Esophagus muscularis mucosa (tissue), 4 donors: ENCODE measurements around the gene HEATR5B. TPM values are rescaled to one million over a fixed set of nuclear protein-coding genes. Genes with fewer than 3 reads are reported as not detected.

Experiments used
- DNase-seq: peaks from one replicate; pipeline ENCODE4 v3.0.0-alpha.2; 2017; ENCODE audit errors: extremely low spot score
- H3K27ac ChIP-seq, 4 donors: fragments of 200-600 bp; sonication (generic); replicated peaks in 1 of 4; 1 replicate in 3 of 4; 2 replicates in 1 of 4; pipeline ENCODE4 v1.5.1; 2016 to 2019; ENCODE audit warnings: mild to moderate bottlenecking in 1 of 4
- H3K27me3 ChIP-seq, 4 donors: fragments of 200-600 bp; sonication (generic); one replicate each; pipeline versions ENCODE4 v1.5.1 to v1.6.0; 2016 to 2019
- H3K36me3 ChIP-seq, 4 donors: fragments of 200-600 bp; sonication (generic); one replicate each; pipeline ENCODE4 v1.5.1; 2016 to 2019
- H3K4me1 ChIP-seq, 4 donors: fragments of 200-600 bp; sonication (generic); one replicate each; pipeline ENCODE4 v1.5.1; 2016 to 2019
- H3K4me3 ChIP-seq, 4 donors: fragments of 200-600 bp; sonication (generic); 1 replicate in 2 of 4; 2 replicates in 2 of 4; pipeline ENCODE4 v1.5.1; 2016 to 2019; ENCODE audit warnings: mild to moderate bottlenecking in 4 of 4, moderate library complexity in 1 of 4
- H3K9me3 ChIP-seq, 4 donors: fragments of 200-600 bp; sonication (generic); 1 replicate in 3 of 4; 2 replicates in 1 of 4; pipeline ENCODE4 v1.5.1; 2016 to 2019
- CTCF ChIP-seq, 3 experiments: fragments of 200-600 bp in 2 of 3; fragments of 450-650 bp in 1 of 3; sonication (generic) in 2 of 3; IDR thresholded peaks; one replicate each; pipeline ENCODE4 v1.5.1; 2017 to 2019; ENCODE audit warnings: antibody characterized with exemption in 3 of 3, mild to moderate bottlenecking in 2 of 3, moderate library complexity in 1 of 3
- EP300 ChIP-seq: sonication (generic); formaldehyde crosslinking; IDR thresholded peaks from one replicate; pipeline ENCODE4 v1.6.1; 2017; ENCODE audit warnings: antibody characterized with exemption
- POLR2A ChIP-seq: fragments of 450-650 bp; IDR thresholded peaks from one replicate; pipeline ENCODE4 v1.6.1; 2017; ENCODE audit warnings: antibody characterized with exemption, moderate library complexity, mild to moderate bottlenecking, low read depth
- POLR2AphosphoS5 ChIP-seq, 2 donors: sonication (generic); formaldehyde crosslinking; IDR thresholded peaks; one replicate each; pipeline ENCODE4 v1.6.1; 2017; ENCODE audit warnings: antibody characterized with exemption in 2 of 2
- WGBS: methylation state at CpG from one replicate; pipeline ENCODE4 v1.1.5; 2018; 5-methylcytosine and 5-hydroxymethylcytosine counted together
- intact Hi-C: fragments of 100-400 bp; cut with DNase I; formaldehyde crosslinking; loops from one replicate; pipeline ENCODE4 v1.15.1; 2023
- total RNA-seq, 4 donors: library from RNA; depleted of rRNA; stranded (reverse); fragments of >200 nt; gene quantifications; one replicate each; pipeline versions ENCODE4 v1.1.0 to v1.2.1, GENCODE V29; 2016

The HEATR5B gene
- total RNA-seq, 4 donors from 2014 or later: 14.6 to 21.2 (median 16.7) TPM

DNA sequence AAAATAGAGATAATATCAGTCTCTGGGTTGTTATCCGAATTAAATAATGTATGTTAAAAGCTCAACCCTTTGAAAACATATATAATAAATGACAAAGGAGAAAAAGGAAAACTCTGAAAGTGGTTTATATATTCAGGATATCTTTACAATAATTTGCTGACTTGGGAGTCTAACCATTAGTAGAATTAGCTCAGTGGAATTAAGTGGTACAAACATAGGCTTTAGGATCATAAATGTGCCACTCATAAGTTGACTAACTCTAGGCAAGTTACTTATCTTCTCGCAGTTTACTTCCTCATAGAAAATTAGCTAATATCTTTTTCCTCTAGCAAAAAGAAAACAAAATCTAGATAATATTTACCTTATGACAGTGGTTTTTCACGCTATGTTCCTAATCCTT, 44.6 kb downstream of the HEATR5B start:
- Histone ChIP-seq H3K9me3 (no peaks in the 10 kb centered on the region), H3K27me3 (no peaks in the 10 kb centered on the region), H3K4me3 (no peak overlapping the region), H3K36me3 (peaks cover 13 to 83% (median 55%) of the 10 kb centered on the region in 4 donors), H3K4me1 (no peaks in the 10 kb centered on the region), H3K27ac (no peak overlapping the region)
- DNase-seq: no peak
- intact Hi-C loops: no loop called here
- WGBS: 87% methylated on average over 3 of the region's 3 CpGs
- TF ChIP-seq CTCF (IDR thresholded peaks at IDR 0.05): no peak
- no peak for TF ChIP-seq POLR2A
- no peak for TF ChIP-seq POLR2AphosphoS5 (IDR thresholded peaks at IDR 0.05)
- TF ChIP-seq EP300: no peak

- 77% methylated on average over 2 of the region's 2 CpGs for WGBS
- Histone ChIP-seq H3K27ac (no peak overlapping the region), H3K9me3 (no peaks in the 10 kb centered on the region), H3K4me1 (no peaks in the 10 kb centered on the region), H3K4me3 (no peak overlapping the region), H3K36me3 (peaks cover 13 to 90% (median 53%) of the 10 kb centered on the region in 4 donors), H3K27me3 (no peaks in the 10 kb centered on the region)
- intact Hi-C loops: no loop called here
- TF ChIP-seq POLR2A (no peak), CTCF (IDR thresholded peaks at IDR 0.05) (no peak), EP300 (no peak), POLR2AphosphoS5 (IDR thresholded peaks at IDR 0.05) (no peak)
- no peak for DNase-seq
Measured at GRCh38 chr2:37037771-37038170, 46.4 kb downstream of the HEATR5B start.

DNA sequence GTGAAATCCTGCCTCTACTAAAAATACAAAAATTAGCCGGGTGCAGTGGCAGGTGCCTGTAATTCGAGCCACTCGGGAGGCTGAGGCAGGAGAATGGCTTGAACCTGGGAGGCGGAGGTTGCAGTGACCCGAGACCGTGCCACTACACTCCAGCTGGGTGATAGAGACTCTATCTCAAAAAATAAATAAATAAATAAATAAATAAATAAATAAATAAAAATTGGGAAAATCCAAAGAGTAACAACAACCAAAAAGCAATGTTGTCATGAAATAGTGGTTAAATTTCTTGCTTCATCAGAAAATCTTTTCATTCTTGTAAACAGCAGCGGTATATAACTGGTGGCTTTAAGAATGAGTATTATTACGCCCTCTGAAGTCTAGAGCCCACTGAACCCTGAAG, 54.4 kb downstream of the HEATR5B start:
- no peaks in the 10 kb centered on the region for H3K4me1 ChIP-seq
- no peak overlapping the region for H3K4me3 ChIP-seq
- DNase-seq: no peak
- no peak overlapping the region for H3K27ac ChIP-seq
- intact Hi-C loops: no loop called here
- H3K9me3 ChIP-seq: no peaks in the 10 kb centered on the region
- H3K27me3 ChIP-seq: no peaks in the 10 kb centered on the region
- H3K36me3 ChIP-seq: peaks cover 15 to 79% (median 39%) of the 10 kb centered on the region in 4 donors
- TF ChIP-seq POLR2A (no peak), POLR2AphosphoS5 (IDR thresholded peaks at IDR 0.05) (no peak)
- 97% methylated on average over 8 of the region's 8 CpGs for WGBS

GRCh38 chr2:37026050-37026449, 58.1 kb downstream of the HEATR5B start:
- Histone ChIP-seq H3K27ac (no peak overlapping the region), H3K4me3 (no peak overlapping the region), H3K36me3 (peaks cover 13 to 79% (median 47%) of the 10 kb centered on the region in 4 donors), H3K27me3 (no peaks in the 10 kb centered on the region), H3K4me1 (peaks cover 0 to 6% (median 4%) of the 10 kb centered on the region in 4 donors), H3K9me3 (no peaks in the 10 kb centered on the region)
- 88% methylated on average over 5 of the region's 5 CpGs for WGBS
- intact Hi-C loops: no loop called here
- no peak for DNase-seq
- TF ChIP-seq CTCF (IDR thresholded peaks at IDR 0.05) (no peak), POLR2AphosphoS5 (IDR thresholded peaks at IDR 0.05) (no peak), EP300 (no peak), POLR2A (no peak)

DNA sequence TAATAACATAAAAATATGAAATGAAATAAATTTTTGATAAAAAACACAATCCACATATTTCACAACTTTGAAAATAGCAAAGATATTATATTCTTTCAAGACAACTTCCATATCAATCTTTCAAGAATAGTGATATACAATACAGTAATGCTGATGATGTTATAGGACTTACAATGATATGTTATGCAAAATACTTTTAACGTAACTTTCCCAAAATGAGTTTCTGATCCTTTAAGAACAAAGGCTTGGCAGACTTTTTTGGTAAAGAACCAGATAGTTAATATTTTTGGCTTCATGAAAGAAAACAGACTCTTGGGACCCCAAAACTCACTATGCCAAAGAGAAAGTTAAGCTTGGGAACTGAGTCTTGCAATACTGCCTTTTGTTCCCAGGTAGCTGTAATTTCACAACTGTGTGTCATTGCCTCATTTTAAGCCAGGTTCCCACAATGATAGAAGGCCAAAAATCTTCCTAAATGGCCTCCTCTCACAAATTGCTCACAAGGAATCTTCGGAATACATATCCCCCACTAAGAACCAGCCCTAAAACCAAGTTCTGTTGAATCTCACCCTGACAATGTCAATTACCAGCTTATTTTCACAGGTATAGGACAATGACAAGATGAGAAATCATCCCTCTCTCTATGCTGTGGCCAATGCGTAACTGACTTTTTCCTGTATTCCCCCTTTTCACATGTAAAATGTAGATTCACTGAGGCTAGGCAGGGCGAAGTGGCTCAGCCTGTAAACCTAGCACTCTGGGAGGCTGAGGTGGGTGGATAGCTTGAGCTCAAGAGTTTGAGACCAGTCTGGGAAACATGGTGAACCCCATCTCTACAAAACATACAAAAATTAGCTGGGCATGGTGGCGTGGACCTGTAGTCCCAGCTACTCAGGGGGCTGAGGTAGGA, 63.0 kb downstream of the HEATR5B start:
- Histone ChIP-seq H3K4me3 (no peak overlapping the region), H3K27me3 (no peaks in the 10 kb centered on the region), H3K4me1 (peaks cover 8 to 13% (median 9%) of the 10 kb centered on the region in 4 donors), H3K9me3 (no peaks in the 10 kb centered on the region), H3K27ac (peak overlapping the region; percentile 22 to 42 (median 32)), H3K36me3 (peaks cover 22 to 86% (median 61%) of the 10 kb centered on the region in 4 donors)
- intact Hi-C loops: no loop called here
- no peak for DNase-seq
- no peak for TF ChIP-seq POLR2A
- 80% methylated on average over 5 of the region's 5 CpGs for WGBS
